Panc1 (cell line): Measurements from ENCODE around the gene PARP9.

Source experiments
- CTCF ChIP-seq: fragments of 450-650 bp; IDR thresholded peaks from 2 replicates; pipeline ENCODE4 v1.5.1; 2017; ENCODE audit warnings: mild to moderate bottlenecking
- POLR2AphosphoS5 ChIP-seq: IDR thresholded peaks from 2 replicates; pipeline ENCODE4 v1.6.1; 2012; ENCODE audit warnings: mild to moderate bottlenecking, low read depth, low read length, moderate library complexity
- REST ChIP-seq, 2 experiments: IDR thresholded peaks; 2 replicates each; pipeline ENCODE4 v1.6.1; 2011 to 2012; ENCODE audit warnings: low read depth in 2 of 2, control low read depth in 1 of 2, low read length in 1 of 2, mild to moderate bottlenecking in 1 of 2, moderate library complexity in 1 of 2; ENCODE audit not compliant: insufficient read depth in 1 of 2
- SIN3A ChIP-seq: IDR thresholded peaks from 2 replicates; pipeline ENCODE4 v1.6.1; 2012; ENCODE audit warnings: low read depth, mild to moderate bottlenecking, low read length, moderate library complexity, borderline replicate concordance; ENCODE audit not compliant: insufficient read depth
- TCF7L2 ChIP-seq: IDR thresholded peaks from 2 replicates; pipeline ENCODE4 v1.6.1; 2011; ENCODE audit warnings: mild to moderate bottlenecking, low read depth, low read length, inconsistent platforms

- TF ChIP-seq POLR2AphosphoS5 (no peak), TCF7L2 (no peak), CTCF (no peak), REST (IDR thresholded peaks at IDR 0.05; ENCODE audit: insufficient read depth in 1 of 2, low read depth in 2 of 2, low read length in 1 of 2) (no peak), SIN3A (no peak)
These were observed 39.0 kb upstream of the PARP9 start for GRCh38 chr3:122603056-122603455.
